Stimulated activated CD4-positive, alpha-beta T cell treated with anti-CD3 and anti-CD28 coated beads, Interleukin-12 subunit alpha, Interleukin-12 subunit beta, amount 100 ng/mL, for 24 hours (primary cell): ENCODE results near the gene KIAA1671.
"Not testable (repeated sequence)": the region's sequence is repeated elsewhere in the genome, so short reads cannot be mapped to it uniquely, and the experiment has no call there.

Source experiments
- DNase-seq, 2 experiments: peaks; one replicate each; pipeline ENCODE4 v3.0.0-alpha.2; 2020; ENCODE audit warnings: low read depth in 2 of 2

The KIAA1671 gene

GRCh38 chr22:25170426-25170980 lies 218.0 kb downstream of the KIAA1671 start:
- DNase-seq, result no peak

DNA sequence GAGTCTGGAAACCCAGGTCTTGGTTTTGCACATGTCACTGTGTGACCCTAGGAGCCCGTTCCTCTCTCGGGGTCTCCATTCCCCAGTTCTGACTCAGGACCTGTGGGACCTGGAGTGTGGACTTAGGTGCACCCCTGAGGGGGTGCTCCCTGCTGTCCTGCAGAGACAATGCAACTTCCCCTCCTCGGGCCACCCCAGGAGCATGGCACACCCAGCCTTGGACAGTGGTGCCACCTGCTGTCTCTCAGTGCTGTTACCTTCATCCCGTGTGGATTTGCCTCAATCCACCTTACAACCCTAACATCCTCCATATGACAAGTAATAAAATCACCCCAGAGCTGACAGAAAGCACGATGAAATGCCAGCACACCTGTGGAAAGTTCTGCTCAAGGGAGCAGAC lies 219.6 kb downstream of the KIAA1671 start:
- DNase-seq, result peak in 1 of 2 experiments; percentile 3

GRCh38 chr22:25174156-25174887 lies 221.8 kb downstream of the KIAA1671 start:
- DNase-seq, result no peak

- DNase-seq, result no peak
Observed at GRCh38 chr22:25174888-25175411, 222.4 kb downstream of the KIAA1671 start.

GRCh38 chr22:25176175-25176574 lies 223.7 kb downstream of the KIAA1671 start:
- no peak for DNase-seq

DNA sequence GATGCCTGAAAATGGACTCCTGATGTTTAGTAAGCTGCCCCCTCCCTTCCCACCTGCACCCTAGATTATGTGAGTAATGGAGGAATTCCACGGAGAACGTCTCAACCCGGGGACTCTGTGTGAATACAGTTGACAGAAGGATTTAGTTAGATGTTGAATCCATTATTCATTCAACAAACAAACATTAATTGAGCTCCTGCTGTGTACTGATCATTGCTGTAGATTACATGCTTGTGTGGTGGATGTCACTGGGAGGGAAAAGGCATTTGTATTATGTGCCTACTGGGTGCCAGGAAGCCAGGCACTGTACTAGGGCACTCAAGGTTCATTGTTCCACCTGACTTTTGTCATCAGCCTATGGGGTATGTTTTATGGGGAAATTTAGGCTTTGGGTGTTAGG lies 224.3 kb downstream of the KIAA1671 start:
- no peak for DNase-seq

GRCh38 chr22:25177226-25177625 lies 224.7 kb downstream of the KIAA1671 start:
- no peak for DNase-seq

- no peak for DNase-seq
Observed at GRCh38 chr22:25177895-25178294, 225.4 kb downstream of the KIAA1671 start.

GRCh38 chr22:25178348-25178747 lies 225.8 kb downstream of the KIAA1671 start:
- DNase-seq, result not testable (repeated sequence)

DNA sequence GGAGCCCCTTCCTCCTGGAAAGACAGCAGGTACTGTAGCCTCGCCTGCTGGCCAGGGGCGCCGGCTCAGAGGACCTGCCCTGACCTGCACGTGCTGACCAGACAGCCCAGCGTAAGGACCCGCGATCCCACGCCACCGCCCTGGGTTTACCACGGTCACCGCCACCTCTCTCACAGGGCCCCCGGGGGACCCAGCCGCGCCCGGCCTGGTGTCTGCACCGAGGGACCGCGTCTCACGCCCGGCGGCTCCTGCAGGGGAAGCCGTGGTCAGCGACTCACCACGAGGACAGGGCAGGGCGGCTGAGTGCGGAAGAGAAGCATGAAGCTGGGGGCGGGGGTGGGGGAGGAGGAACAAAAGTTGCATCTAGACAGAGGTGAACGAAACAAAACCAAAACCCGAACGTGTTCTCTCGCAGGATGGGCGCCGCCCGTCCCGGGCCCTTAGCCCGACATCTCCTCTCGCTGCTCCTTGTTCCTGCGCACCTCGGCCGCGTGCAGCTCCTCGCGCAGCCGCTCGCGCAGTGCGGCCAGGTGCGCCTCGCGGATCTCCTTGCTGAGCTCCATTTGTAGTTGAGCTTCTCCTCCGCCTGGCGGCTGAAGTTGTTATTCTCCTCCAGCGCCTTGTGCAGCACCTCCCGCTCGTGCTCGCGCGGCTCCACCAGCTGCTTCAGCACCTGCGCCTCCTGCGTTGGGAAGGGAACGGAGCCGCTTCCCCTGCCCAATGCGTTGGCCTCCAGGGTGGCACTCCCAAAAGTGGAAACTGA lies 226.5 kb downstream of the KIAA1671 start:
- DNase-seq, result not testable (repeated sequence)

- DNase-seq, result no peak
Observed at GRCh38 chr22:25182131-25183110, 229.9 kb downstream of the KIAA1671 start.

- DNase-seq, result no peak
Observed at GRCh38 chr22:25183949-25184619, 231.6 kb downstream of the KIAA1671 start.

GRCh38 chr22:25186140-25186539 lies 233.6 kb downstream of the KIAA1671 start:
- no peak for DNase-seq

DNA sequence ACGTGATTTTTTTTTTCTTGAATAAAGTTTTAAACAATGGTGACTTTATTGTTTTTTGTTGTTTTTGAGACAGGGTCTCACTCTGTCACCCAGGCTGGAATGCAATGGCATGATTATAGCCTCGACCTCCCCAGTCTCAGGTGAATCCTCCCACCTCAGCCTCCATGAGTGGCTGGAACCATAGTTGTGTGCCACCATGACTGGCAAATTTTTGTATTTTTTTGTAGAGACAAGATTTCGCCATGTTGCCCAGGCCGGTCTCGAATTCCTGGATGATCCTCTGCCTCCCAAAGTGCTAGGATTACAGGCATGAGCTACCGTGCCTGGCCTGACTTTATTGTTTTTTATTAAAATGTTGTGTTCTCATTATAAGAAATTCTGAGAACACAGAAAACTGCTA lies 235.0 kb downstream of the KIAA1671 start:
- DNase-seq, result no peak

- DNase-seq, result no peak
Observed at GRCh38 chr22:25192406-25192805, 239.9 kb downstream of the KIAA1671 start.

DNA sequence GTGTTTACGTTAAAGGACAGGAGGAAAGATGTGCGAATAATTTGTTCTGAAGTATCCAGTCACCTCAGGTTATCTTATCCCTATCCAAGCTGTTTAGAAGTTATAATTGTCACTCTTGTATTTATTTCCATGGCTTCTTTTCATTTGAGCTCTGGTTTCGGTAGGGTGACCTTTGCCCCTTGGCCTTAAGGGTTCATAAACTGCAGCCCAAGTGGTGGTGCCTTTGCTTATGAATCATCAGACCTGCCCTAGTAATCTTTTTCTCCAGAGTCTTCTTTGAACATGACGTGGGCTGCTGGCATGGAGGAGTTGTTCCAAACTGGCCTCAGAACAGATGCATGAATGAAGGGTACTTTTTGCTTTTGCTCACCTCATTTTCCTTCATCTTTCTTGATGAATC lies 240.6 kb downstream of the KIAA1671 start:
- no peak for DNase-seq

GRCh38 chr22:25193548-25193947 lies 241.0 kb downstream of the KIAA1671 start:
- DNase-seq, result no peak

DNA sequence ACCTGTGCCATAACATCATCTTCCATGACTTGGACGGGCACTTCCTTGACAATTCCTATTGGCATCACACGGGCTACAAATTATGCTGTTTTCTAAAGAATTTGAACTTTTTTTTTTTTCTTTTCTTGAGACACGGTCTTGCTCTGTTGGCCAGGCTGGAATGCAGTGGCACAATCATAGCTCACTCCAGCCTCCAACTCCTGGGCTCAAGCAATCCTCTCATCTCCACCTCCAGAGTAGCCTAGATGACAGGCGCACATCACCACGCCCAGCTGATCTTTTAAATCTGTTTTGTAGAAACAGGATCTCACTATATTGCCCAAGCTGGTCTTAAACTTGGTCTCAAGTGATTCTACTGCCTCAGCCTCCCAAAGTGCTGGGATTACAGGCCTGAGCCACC lies 243.8 kb downstream of the KIAA1671 start:
- DNase-seq, result no peak

DNA sequence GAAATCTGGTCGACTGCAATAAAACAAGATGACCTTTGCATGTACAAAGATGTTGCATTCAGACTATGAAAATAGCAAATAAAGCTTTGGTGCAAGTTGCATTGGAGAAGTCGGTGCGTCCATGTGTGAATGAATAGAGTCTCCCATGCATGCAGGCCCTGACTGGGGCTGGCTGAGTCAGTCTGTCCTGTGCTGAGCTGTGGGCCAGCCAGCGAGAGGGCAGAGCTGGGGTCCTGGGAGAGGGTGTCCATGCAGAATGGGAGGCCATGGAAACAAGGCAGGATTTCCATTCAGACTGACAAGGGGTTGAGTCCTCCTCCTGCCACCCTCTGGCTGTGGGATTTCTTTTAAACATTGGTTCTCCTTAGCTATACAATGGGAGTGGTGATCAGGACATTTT lies 244.8 kb downstream of the KIAA1671 start:
- DNase-seq, result no peak

DNA sequence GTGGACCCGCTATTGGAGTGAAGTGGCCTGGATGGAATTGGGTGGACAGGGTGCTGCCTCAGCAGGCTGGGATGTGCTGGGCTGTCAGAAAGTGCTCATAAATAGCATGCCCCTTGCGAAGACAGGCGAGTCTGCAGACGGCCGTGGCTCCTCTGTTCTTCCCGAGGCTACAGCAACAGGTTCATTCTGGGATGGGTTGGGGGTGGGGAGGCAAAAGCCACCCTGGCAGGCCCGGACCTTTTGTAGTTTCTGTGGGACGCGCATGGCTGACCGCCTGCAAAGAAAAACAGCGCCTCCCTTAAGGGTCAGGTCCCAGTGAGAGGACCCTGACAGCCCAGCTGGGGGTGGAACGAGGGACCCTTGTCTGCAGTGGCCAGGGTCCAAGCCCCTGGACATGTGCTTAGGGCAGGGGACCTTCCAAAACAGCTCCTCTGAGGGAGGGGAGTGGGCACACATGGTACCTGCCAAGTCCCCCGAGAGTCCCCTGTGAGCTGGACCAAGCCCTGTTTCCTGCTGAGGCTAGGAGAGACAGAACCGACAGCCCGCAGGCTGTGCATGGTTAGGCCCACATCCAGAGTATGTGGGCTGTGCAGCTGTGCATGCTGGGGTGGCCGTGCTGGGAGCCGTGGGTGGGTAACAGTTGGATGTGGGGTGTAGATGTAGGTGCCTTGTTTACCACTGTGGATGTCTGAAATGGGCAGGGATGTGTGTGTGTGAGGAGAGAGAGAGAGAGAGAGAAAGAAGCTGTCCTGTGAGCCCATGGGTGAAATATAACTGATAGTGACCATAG lies 247.4 kb downstream of the KIAA1671 start, which contains the start of gene CRYBB3:
CRYBB3 (plus strand) TSS at position 128 of the 790 bp plus-strand sequence. CDS start 1,539 bp downstream, outside the sequence.
- DNase-seq, result no peak
